Sigmoid colon (tissue), 4 donors: ENCODE results near the gene FBP1.

Experiments used
- EP300 ChIP-seq, 4 donors: sonication (generic); formaldehyde crosslinking; IDR thresholded peaks; one replicate each; pipeline ENCODE4 v1.6.1; 2017; ENCODE audit warnings: antibody characterized with exemption in 4 of 4
- POLR2A ChIP-seq, 2 donors: fragments of 450-650 bp; IDR thresholded peaks; one replicate each; pipeline ENCODE4 v1.6.1; 2016; ENCODE audit warnings: antibody characterized with exemption in 2 of 2, mild to moderate bottlenecking in 2 of 2, moderate library complexity in 2 of 2
- POLR2AphosphoS5 ChIP-seq, 4 donors: sonication (generic); formaldehyde crosslinking; IDR thresholded peaks; one replicate each; pipeline ENCODE4 v1.6.1; 2017; ENCODE audit warnings: antibody characterized with exemption in 4 of 4
- TF ChIP-seq, protein P1 (sequence below), 4 experiments: fragments of 450-650 bp in 3 of 4; fragments of 200-600 bp in 1 of 4; IDR thresholded peaks; one replicate each; pipeline ENCODE4 v1.5.1; 2016 to 2019; ENCODE audit warnings: antibody characterized with exemption in 4 of 4, mild to moderate bottlenecking in 3 of 4, moderate library complexity in 2 of 4

DNA sequence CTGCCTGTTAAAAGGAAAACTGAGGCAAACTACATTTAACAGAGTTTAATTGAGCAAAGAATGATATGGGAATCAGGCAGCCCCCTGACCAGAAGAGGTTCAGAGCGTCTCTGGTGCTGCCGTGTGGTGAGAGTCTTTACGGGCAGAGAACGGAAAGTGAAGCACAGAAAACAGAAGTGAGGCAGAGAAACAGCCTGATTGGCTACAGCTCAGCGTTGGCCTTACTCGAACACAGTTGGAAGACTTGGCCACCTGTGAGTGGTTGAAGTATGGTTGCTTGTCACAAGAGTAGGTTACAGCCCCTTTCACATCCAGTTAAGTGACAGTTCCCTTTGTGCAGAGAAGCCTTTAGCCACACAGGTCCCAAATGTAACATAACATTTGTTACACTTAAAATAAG lies 16.9 kb upstream of the FBP1 start:
- TF ChIP-seq, protein P1, sequence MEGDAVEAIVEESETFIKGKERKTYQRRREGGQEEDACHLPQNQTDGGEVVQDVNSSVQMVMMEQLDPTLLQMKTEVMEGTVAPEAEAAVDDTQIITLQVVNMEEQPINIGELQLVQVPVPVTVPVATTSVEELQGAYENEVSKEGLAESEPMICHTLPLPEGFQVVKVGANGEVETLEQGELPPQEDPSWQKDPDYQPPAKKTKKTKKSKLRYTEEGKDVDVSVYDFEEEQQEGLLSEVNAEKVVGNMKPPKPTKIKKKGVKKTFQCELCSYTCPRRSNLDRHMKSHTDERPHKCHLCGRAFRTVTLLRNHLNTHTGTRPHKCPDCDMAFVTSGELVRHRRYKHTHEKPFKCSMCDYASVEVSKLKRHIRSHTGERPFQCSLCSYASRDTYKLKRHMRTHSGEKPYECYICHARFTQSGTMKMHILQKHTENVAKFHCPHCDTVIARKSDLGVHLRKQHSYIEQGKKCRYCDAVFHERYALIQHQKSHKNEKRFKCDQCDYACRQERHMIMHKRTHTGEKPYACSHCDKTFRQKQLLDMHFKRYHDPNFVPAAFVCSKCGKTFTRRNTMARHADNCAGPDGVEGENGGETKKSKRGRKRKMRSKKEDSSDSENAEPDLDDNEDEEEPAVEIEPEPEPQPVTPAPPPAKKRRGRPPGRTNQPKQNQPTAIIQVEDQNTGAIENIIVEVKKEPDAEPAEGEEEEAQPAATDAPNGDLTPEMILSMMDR (IDR thresholded peaks at IDR 0.05) = no peak
- no peak for TF ChIP-seq POLR2A (IDR thresholded peaks at IDR 0.05)
- no peak for TF ChIP-seq POLR2AphosphoS5 (IDR thresholded peaks at IDR 0.05)
- no peak for TF ChIP-seq EP300 (IDR thresholded peaks at IDR 0.05)
